ENCODE data around the gene ANKRD33.

The ANKRD33 gene

DNA sequence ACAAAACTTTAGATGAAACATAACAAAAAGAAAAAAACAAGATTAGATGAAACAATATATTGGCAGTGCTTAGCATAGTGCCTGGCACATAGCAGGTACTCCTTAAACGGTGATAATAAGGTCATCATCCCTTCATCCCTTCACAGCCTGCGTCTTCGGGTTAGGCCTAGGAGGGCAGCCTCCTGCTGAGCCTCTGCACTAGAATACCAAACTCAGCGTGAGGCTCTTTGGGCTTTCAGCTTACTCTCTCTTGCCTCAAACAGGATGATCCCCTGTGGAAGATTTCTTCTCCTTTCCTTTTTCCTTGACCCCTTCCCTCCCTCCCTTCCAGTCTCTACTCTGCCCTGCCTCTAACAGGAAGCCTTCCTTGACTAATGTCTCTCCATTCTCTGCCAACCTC is 25.0 kb upstream of the ANKRD33 start:
- no peak for DNase-seq

DNA sequence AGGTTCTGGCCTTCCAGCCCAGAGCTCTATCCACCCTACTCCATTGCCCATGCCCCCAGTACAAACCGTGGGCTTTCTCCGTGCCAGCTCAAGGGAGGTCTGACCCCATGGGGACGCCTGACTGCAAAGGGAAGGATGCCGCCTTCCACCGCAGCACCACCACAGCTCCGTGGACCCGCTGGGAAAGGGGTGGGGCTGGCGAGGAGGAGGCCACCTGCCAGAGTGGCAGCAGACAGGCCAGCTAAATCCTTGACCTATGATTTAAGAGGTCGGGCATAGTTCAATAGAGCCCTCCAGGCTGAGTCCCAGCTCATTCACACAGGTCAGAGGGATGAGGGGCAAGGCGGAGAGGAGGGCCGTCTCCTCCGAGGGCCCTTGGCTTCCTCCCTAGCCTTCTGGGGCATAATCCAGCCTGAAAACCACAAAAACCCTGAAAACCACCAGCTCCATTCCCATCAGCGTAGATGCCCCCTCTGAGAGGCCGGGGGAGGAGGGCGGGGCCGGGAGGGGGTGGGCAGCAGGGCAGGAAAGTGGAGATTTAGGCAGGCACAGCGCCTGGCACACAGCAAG is 24.5 kb upstream of the ANKRD33 start:
- DNase-seq: no peak

DNA sequence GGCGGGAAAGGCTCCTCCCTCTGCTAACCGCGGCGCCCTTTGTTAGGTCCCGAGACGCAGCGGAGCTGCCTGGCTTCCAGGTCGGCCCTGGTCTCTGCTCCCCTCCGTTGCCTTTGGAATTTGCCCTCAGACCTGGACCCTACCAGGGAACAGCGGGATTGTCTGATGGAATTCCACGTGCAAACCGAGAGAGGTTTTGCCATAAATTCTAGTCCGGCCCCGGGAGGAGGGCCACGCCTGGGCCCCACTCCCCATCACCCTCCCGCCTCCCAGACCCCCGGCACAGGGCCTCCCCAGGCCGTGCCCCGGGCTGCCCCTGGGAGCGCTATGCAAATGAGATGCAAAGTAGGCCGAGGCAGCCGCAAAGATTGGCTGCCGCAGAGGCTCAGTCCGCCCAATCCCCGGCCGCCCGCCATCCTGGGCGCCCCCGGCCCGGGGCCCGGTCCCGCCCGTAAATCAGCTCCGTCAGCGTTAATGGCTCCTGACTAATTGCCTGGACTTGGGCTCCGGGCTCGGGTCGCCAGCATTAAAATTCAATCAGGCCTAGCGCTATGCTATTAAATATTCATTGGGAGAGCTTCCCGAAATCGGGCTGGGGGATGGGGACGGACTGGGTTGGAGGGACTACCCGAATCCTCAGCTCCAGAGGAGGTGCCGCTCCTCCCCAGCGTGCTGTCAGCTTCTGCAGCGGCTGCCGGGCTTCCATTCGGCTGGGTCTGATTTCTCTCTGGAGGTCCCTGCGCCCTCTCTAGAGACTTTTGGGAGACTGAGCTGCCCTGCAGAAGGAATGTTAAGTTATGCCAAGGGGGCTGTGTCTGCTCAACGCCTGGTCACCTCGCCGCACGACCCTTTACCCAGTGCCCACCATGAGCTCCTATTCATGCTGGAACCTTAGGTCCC is 23.7 kb upstream of the ANKRD33 start:
- DNase-seq: peak in 2 of 3 donors; percentile 47 to 60

DNA sequence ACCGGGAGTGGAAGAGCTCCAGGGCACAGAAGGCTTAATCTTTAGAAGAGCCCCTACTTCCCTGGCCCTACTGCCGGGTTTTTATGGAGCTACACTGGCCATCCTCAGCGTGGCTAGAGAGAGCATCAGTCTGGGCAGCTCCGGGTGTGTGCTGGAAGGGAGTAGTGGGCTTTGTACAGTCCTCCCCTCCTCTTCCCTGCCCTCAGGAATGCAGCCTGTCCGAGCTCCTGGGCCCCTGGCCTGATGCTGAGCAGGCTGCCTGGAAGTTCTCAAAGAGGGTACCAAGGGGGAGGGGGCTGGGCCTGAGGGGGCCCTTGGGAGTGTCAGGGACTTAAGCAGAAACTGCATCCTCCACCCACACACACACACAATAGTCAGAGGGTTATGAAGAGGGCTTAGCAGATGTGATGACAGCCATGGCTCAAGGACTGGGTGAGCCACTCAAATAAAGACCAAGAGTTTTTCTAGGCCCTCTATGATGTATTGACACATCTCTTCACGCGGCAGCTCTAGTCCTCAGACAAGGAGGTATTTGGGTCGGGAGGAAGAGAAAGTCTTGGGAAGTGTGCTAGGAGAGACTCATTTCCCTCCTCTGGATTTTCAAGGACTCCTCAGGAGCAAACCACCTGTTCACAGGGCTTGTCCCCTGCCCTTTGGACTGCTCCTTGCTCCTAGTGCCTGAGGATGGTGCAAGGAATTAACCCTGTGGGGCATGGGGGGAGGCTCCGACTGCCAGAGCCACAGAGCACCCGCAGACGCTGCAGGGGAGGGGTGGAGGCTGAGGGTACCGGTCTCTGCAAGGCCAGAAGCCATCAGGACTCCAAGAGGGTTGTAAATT is 22.9 kb upstream of the ANKRD33 start:
- no peak for DNase-seq

DNA sequence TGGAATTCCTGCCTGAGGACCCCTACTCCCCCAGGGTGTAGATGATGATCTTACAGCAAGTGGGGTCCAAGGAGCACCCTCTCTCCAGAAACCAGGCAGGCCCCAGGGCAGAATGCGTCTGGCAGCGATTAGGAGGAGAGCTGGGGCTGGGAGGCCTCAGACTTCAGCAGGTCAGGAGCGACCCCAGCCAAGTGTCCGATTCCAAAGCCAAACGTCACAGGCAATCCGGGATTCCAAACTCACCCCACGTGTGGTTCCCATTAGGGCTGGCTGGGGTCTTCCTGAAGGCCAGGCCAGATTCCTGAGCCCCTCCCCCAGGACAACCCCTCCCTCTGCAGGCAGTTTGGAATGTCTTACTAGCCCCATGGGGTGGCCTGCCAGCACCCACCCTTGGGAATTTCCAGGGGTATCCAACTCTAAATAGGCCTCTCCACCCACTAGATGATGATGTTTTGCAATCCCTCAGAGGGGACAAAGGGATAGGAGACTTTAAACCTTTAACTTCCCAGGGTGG is 22.1 kb upstream of the ANKRD33 start:
- DNase-seq: no peak

DNA sequence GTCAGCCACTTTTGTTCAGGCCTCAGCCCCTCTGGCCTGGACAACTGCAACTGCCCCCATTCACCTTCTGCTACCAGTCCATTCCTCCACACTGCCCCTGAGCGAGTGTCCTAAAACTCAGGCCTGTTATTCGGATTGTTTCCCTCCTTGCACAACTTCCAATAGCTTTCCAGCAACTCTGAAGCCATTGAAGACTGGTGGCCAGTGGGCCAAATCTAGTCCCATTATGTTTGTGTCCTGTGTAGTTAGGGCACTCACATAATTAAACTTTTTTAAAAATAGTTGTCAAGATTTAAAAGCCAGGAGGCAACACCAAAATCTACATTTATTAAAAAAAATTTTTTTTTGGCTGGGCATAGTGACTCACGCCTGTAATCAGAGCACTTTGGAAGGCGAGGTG is 21.6 kb upstream of the ANKRD33 start:
- DNase-seq: no peak

DNA sequence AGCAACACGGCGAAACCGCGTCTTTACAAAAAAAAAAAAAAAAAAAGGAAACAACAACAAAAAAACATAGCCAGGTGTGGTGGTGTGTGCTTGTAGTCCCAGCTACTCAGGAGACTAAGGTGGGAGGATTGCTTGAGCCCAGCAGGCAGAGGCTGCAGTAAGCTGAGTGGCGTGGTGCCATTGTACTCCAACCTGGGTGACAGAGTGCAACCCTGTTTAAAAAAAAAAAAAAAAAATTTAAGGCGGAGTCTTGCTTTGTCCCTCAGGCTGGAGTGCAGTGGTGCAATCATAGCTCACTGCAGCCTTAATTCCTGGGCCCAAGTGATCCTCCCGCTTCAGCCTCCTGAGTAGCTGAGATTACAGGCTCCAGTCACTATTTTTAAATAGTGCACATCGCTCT is 21.1 kb upstream of the ANKRD33 start:
- DNase-seq: no peak

DNA sequence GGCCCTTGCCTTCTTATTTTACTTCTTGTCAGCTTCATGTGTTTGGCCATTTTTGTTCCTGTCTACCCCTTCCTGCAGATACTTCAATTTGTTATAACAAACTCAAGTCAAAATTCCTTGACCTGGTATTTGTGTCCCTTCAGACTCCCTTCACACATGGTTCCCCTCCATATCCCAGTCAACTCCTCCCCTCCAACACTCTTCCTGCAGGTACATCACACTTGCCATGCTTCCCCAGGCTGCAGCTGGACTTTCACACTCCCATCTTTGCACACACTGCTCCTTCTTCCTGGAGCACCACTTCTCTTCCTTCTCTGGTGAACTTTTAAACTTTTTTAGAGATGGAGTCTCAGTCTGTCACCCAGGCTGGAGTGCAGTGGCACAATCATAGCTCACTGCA is 20.5 kb upstream of the ANKRD33 start:
- DNase-seq: no peak

DNA sequence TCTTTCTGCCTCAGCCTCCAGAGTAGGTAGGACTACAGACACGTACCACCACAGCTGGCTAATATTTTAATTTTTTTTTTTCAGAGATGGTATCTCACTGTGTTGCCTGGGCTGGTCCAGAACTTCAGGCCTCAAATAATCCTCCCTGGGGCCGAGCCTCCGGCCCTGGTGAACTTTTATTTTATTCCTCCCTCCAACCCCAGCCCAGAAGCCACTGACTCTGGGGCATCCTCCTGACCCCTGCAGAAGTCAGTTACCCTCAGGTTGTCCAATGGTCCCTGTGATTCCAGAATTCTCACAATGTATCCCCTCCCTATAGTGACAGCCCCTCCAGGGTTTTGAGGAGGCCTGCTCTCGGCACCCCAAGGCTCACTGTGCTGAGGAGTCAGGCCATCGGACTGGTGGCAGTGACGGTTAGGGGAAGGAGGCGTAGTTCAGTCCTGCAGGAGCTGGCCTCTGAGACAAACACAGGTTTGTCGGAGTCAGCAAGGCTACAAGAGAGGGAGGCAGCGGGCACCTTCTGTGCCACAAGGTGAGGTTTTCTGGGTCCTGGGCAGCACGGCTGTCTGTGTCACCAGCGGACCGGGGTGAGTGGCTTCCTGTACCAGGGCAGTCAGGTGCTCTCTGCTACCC is 20.0 kb upstream of the ANKRD33 start:
- DNase-seq: no peak

DNA sequence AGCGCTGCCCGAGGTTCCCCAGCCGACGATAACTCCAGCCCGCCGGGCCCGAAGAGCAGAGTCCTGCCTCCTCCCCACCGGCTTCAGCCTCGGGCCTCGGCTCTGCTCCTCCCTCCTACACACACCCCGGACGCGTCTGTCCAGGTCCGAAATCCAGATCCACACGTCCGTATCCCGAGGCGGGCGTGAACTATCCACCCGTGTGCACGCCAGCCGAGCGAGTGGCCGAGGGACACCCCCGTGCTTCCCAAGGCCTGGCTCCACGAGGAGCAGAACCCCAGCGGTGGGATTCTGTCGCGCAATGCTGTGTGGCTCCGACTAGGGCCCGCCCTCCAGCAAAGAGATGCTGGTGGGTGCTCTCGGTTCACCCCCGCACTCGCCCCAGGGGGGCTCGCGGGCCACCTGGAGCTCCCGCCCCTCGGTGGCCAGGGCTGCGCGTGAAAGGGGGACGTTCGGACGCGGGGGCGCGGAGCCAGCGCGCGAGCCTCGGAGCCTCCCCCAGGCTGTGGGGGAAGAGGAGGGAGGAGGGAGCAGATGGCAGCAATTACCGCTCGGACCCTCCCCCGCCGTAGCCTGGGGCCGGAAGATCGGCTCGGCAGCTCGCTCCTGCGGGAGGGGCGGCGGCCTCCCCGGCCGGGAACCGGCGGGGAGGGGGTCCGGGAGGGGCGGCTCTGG is 18.9 kb upstream of the ANKRD33 start:
- no peak for DNase-seq

DNA sequence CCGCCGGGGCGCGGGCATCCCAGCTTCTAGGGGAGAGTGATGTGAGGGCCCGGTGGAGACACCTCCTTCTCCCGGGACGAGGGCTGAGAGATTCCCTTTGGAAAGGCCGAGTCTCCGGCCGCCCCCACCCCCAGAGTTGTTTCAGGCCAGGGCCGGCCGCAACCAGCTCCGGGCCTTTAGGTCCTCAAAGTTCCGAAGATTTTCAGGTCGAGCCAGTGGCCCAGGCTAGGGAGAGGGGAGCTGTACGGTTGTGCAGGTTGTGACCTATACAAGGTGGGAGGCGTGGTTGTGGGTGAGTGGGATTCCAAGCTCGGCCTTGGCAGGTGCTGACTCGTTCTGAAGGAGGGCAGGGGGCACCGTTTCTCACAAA is 18.4 kb upstream of the ANKRD33 start:
- DNase-seq: no peak

DNA sequence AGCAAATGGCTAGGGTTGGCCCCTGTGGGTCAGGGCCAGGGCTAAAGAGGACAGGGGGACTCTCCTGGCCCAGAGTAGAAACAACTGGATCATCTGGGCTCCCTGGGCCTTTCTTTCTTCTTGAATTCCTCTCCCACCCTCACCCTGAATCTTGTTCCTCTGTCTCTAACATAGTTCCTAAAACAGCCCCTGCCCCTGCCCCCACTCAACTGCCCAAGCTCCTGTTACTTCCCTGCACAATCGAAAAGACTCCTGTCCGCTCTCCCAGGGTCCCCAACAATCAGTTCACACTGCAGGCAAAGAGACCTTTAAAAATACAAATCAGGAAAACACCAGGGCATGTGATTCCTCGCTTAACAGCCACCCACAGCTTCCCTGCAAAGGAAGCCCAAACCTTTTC is 18.0 kb upstream of the ANKRD33 start:
- peak in 2 of 3 donors; percentile 28 to 40 for DNase-seq

DNA sequence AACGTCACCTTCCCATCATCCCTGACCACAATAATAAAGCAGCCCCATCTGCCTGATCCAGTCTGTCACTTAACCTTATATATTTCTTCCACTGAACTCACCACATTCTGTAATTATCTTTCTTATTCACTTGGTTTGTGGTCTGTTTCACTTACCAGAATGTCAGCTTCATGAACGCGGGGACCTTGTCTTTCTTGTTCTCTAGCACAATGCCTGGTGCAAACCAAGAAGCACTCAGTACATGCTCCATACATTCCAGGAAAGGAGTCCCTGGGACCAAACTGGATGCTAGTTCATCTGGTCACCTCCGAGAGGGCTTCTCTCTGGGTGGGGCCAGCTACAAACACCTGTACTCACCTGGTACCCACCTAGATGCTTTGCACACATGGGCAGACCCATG is 17.4 kb upstream of the ANKRD33 start:
- no peak for DNase-seq

DNA sequence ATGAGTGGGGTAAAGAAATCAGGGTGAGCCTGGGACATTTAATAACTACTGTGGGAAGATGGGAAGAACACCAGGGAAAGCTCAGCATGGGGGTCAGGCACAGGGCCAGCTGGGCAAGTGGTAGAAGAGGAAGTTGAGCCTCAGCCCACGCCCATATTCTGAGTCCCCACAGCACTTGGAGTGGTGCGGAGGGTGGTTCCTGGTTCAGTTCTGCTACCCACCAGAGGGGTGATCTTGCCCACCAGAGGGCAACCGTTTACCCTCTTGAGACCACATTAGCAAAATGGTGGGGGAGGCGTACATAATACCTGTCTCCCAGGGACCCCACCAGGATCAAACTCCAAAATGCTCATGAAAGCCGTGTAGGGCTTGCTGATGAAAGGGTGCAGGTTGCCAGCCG is 16.8 kb upstream of the ANKRD33 start:
- DNase-seq: peak; percentile 82 to 88 (median 84)

DNA sequence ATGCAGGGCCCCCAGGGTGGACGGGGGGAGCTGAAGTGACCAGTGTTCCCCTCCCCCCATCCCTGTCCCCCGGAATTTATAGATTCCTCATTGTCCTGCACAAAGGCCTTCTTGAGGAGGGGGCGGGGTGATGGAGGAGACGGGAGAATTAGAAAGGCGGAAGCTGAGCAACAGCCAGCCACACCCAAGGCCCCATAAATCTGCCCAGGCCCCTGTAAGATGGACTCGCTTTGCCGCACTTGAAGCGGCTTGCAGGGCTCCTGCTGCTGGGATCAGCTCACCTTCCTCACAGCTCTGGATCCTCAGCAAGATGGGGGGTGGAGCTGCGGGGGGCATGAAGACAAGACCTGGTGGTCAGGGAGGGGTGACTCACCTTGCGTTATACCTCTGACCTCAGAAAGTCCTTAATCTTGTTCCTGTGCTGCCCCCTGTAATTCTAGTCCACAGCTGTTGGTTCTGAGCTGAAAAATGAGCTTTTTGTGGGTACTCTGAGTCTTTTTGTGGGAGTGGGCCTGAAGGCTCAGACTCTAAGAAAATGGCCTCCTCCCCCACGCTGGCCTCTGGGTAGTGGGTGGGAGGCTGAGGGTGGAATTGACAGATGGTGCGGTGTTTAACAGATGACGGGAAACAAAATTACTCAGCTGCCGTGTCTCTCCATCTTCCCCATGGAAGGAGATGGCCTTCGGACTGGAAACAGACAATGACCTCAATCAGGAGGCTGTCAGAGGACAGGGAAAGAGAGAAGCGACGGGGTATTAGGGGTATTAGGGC is 15.8 kb upstream of the ANKRD33 start:
- DNase-seq: no peak

DNA sequence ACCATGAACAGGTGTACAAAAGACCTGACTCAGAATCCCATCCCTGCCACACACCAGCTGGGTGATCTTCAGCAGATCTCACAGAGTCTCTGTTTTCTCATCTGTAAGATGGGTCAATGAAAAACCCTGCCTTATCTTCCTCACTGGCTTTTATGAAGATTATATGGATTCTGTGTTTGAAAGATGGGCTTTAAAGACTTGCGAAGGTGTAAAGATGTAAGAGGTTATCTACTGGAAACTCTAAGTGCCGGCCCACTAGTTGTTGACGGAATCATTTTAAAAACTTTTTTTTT is 15.3 kb upstream of the ANKRD33 start:
- DNase-seq: no peak

DNA sequence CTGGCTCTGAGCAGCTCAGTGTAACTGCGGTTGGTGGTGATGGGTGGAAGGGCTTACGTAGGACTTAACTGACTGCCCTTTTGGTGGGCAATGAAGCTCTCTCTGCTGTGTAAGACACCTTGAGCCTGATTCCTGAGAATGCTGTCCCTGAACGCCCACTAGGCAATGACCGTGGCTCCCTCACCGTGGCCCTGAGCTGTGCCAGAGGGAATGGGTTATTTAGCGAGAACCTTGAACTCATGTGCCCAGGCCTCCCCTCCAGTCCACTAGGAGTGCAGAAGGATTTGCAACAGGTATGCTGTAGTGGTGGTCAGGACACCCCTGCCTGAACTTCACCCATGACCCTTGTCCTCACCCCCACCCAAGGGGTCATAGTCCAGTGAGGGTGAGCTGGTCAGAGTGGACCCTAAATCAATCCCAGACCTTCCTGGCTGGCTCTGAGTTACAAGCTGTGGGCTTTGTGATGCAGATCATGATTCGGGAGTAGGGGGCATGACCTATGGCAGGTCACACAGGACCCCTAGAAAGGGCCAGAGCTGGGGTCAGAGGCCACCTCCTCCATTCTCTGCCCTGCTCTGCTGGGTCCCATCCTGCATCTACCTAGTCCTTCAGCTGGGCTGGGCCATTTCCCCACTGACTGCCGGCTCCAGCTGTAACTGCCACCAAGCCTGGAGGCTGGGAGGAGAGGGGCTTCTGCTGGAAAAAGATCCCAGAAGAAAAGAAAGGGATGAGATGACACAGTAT is 14.5 kb upstream of the ANKRD33 start:
- DNase-seq: no peak

DNA sequence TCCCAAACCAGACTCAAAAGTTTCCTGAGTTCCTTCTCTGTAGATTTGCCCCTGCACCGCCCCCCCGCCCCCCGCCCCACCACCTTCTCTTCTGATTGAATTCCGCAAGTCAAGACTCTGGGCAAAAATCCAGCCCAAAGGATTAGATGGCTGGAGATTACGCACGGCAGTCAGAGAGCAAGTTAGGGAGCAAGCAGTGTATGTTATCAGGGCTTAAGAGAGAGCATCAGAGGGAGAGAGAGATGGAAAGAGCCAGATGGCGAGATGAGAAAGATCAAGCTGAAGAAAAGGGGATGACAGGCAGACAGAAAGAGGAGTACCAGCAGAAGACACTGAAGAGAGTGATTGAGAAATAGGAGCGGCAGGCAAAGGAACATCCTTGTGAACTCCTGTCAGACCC is 13.9 kb upstream of the ANKRD33 start:
- no peak for DNase-seq

DNA sequence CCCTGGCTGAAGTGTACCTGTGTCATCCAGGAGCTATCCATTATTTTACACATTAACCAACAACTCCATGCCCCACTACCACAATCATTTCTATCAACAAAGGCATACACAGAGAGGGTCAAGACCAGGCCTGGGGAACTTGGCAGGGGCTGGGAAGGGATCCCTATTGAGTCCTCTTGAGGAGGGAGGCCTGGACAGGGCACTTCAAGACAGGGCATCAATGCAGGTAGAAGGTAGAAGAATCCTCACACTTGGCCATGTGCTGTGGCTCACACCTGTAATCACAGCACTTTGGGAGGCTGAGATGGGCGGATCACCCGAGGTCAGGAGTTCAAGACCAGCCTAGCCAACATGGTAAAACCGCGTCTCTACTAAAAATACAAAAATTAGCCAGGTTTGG is 13.4 kb upstream of the ANKRD33 start:
- no peak for DNase-seq

DNA sequence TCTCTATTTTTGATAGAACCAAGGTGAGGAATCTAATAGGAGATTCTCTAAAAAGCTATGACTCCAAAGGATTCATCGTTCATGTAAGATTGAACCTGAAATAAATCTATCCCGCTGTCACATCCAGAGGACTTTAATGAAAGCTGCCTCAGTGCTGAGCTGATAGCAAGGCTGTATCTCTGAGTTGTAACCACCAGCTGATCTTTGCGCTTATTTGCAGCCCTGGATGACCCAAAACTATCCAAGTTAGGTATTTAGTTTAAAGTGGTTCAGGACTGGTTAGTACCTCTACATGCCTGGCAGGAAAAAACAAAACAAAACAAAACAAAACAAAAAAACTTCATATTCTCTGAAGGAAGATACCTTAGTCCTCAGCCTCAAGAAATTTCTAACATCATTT is 8.8 kb upstream of the ANKRD33 start:
- no peak for DNase-seq

DNA sequence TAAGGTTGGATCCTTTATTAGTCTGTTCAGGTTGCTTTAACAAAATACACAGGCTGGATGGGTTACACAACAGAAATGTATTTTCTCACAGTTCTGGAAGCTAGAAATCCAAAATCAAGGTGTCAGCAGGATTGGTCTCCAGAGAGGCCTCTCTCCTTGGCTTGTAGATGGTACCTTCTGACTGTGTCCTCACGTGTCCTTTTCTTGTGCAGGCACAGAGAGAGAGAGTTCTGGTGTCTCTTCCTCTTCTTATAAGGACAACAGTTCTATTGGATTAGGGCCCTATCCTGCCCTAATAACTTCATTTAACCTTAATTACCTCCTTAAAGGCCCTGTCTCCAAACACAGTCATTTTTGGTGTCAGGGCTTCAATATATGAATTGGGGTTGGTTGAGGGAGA is 4.6 kb upstream of the ANKRD33 start:
- no peak for DNase-seq
